Ishikawa (cell line): Measurements from ENCODE around the gene DCTN5.

Experiments
- CREB1 ChIP-seq: IDR thresholded peaks from 2 replicates; pipeline ENCODE4 v1.6.1; 2012; ENCODE audit warnings: low read depth
- EGR1 ChIP-seq: IDR thresholded peaks from 2 replicates; pipeline ENCODE4 v1.6.1; 2012
- MAX ChIP-seq: IDR thresholded peaks from 2 replicates; pipeline ENCODE4 v1.6.1; 2012
- NFIC ChIP-seq: IDR thresholded peaks from 2 replicates; pipeline ENCODE4 v1.6.1; 2012
- REST ChIP-seq: IDR thresholded peaks from 2 replicates; pipeline ENCODE4 v1.6.1; 2012; ENCODE audit warnings: low read depth, mild to moderate bottlenecking
- TCF12 ChIP-seq: IDR thresholded peaks from 2 replicates; pipeline ENCODE4 v1.6.1; 2012; ENCODE audit warnings: low read depth

DNA sequence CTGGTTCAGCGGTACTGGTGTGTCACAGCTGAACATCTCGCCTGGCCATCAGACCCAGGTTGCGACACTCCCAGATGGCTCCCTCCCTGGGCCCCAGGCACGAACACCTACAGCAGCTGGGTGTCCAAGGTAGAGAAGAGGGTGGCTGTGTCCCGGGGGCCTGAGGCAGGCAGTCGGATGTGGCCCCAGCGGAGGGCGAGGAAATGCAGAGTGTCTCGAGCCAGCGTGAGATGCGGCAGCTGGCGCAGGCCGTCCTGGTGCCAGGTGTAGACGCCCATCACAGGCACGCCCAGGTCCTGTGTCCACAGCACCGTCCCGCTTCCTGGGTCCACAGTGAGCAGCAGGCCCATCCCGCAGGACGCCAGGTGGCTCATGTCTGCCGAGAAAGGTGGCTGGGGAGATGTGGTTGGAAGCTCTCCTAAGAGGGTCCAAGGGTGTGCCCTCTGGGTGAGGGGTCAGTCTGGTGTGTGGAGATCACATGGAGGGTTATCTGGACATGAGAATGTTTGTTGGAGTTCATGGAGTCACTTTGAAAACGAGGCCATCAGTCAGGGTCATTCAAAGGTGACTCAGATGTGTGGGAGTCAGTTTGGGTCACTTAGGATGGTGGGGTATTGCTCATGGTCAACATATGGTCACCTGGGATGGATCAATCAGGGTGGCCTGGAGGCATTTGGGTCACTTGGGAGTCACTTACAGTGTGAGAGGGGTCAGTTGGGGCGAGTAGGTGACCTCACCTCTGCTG is 63.7 kb downstream of the DCTN5 start:
- TF ChIP-seq TCF12 (no peak), CREB1 (no peak), MAX (no peak), REST (no peak), EGR1 (no peak), NFIC (no peak)
